NCI-H510A treated with DMSO at 0.1 percent for 48 hours (cell line): ENCODE results near the gene CUL4A.
A peak's percentile ranks its signal among the peaks of the same experiment; 100 is the strongest.
"Not testable (repeated sequence)": the region's sequence is repeated elsewhere in the genome, so short reads cannot be mapped to it uniquely, and the experiment has no call there.

Experiments
- DNase-seq: peaks from one replicate; lab custom pipeline; 2025; lab: John Stamatoyannopoulos, UW

CUL4A gene

GRCh38 chr13:113209336-113209758 is at the start of gene CUL4A:
CUL4A (plus strand) TSS chr13:113209613; CDS start chr13:113209628, 15 bp downstream.
- DNase-seq = peak; percentile 46

DNA sequence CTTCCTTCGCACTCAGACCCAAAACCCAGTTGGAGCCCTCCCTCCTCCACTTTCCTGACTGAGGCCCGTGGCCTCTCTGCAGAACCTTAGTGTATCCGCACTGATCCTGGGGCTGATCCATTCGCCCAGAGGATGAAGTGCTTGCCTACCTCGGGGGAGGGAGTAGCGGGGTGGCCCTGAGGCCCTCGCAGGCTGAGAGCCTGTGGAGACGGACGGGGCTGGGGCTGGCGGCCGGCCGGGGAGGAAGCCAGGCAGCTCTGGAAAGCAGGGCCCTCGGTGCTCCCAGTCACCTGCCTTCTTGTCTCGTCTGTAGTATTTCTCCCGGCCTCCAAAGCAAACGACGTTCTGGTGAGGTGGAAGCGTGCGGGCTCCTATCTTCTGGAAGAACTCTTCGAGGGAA is 49.7 kb upstream of the CUL4A start:
- DNase-seq = no peak

- DNase-seq = no peak
These were observed 48.4 kb upstream of the CUL4A start for GRCh38 chr13:113160983-113161382.

- no peak for DNase-seq
These were observed 48.0 kb upstream of the CUL4A start for GRCh38 chr13:113161433-113161832.

DNA sequence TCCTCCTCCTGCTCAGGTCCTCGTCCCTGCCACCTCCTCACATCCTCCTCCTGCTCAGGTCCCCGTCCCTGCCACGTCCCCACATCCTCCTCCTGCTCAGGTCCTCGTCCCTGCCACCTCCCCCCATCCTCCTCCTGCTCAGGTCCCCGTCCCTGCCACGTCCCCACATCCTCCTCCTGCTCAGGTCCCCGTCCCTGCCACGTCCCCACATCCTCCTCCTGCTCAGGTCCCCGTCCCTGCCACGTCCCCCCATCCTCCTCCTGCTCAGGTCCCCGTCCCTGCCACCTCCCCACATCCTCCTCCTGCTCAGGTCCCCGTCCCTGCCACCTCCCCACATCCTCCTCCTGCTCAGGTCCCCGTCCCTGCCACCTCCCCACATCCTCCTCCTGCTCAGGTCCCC is 47.4 kb upstream of the CUL4A start:
- DNase-seq = not testable (repeated sequence)

DNA sequence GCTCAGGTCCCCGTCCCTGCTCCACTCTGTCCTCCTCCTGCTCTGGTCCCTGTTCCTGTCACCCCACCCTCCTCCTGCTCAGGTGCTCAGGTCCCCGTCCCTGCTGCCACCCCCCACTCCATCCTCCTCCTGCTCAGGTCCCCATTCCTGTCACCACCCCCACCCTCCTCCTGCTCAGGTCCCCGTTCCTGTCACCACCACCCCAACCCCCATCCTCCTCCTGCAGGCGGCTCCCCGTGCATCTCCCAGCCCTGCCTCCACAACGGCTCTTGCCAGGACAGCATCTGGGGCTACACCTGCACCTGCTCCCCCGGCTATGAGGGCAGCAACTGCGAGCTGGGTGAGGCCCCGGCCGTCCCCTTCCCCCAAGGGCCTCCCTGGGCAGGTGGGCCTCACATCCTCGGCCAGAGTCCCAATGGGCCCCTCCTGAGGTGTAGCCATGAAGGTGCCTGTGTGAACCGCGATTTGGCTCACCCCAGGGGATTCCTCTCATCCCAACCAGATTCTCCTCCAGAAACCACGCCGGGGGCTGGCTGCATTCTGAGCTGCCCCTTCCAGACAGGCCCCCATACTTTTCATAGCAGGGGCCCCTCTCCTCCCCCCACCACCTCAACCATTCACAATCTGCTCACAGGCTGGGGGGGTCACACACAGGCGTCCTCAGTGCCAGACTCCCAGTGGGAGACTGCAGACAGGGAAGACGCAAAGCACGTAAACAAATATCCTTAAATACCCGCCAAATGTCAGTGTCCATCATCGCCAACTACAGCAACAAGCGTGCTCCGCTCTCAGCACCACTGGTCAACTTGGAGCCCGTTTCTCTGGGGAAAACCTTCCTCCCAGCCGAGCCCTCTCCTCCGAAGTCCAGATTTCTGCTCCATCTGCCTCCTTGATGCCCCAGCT is 46.4 kb upstream of the CUL4A start:
- no peak for DNase-seq

DNA sequence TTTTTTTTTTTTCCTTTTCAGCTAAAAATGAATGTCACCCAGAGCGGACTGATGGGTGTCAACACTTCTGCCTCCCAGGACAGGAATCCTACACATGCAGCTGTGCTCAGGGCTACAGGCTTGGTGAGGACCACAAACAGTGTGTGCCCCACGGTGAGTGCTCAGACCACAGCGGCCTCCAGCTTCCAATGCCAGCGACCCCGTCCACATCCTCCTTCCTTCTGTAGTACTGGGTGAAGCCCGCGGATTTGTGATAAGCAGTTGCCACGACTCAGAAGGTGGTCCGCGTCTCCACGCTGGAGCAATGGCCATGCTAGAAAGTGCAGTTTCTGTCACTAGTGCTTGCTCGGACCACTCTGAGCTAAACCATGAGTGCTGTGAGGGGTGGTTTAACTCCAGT is 44.9 kb upstream of the CUL4A start:
- no peak for DNase-seq

GRCh38 chr13:113166266-113166665 is 43.1 kb upstream of the CUL4A start:
- no peak for DNase-seq

DNA sequence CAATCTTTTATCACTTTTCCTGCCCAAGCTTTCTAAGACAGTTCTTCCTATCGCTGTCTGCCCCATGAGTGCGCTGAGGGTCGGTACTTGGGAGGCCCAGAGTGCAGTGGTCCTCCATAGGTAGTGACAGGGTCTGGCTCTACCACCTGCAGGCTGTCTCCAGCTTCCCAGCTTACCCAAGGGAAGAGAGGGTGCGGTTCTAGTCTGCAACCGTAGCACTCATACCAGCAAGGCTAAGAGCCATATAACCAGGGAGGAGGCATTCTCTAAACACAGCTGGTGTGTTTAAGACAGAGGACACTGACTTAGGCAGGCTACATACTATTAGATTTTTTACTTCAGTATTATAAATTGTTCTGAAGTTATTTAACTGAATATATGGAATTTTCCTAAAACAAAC is 42.7 kb upstream of the CUL4A start:
- no peak for DNase-seq

- no peak for DNase-seq
These were observed 42.3 kb upstream of the CUL4A start for GRCh38 chr13:113167155-113167554.

- DNase-seq = no peak
These were observed 41.8 kb upstream of the CUL4A start for GRCh38 chr13:113167575-113167974.

- DNase-seq = no peak
These were observed 41.2 kb upstream of the CUL4A start for GRCh38 chr13:113168211-113168610.

DNA sequence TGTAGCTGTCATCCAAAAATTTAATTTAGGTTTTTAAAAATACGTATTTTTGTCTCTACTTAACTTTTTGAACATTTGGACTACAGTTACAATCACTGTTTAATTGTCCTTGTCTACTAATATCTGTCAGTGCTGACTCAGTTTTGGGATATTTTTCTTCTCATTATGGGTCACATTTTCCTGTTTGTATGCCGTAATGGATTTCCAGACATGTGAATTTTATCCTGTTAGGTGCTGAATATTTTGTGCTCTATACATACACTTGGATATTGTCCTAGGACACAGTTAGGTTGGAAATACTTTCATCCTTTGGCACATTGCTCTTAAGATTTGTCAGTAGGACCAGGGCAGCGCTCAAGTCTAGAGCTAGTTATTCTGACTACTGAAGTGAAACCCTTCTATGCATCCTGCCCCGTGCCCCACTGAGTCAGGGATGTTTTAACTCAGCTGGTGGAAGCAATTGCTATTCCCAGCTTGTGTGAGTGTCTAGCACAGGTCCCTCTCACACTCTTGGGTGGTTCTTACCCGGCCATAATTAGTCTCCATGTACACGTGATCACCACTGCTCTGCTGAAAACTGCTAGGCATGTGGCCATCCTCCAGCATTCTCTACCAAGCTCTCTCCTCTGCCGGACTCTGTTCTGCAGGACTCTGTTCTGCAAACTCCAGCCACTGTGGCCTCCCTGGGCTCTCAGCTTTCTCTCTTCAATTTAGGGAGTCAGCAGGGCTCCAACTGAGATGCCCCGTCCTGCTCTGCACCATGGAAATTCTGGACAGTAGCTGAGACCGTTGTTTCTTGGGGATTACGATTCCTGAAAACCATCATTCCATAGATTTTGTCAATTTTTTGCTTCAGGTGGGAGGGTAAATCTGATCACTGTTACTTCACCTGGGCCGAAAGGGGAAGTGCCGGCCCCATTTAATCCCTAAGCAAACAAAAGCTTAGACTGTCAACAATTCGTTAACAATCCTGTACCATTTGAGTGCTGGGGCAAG is 39.8 kb upstream of the CUL4A start:
- DNase-seq = peak; percentile 77

GRCh38 chr13:113170511-113170910 is 38.9 kb upstream of the CUL4A start:
- DNase-seq = peak; percentile 10

GRCh38 chr13:113171250-113172125 is 37.9 kb upstream of the CUL4A start:
- DNase-seq = peak; percentile 18

DNA sequence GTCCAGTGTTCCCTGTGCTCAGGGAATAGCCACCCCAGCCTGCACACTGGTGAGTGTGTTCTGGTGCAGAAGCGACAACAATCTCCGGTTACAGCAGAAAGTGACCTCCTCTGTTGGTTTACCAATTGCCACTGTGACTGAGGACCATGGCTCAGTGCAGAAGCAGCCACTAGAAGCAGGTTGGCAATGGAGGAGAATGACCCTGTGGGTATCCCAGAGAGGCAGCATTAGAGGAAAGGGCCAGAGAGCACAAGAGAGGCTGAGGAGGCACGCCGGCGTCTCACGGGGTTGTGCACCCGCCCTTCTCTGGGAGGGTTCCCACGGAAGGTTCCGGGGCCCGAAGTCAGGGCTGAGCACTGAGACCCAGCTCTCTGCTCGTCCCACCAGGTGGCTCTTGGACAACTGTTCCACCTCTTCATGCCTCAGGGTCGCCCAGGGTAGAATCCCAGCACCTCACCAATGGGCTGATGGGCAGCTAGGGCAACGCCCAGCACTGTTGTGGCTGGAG is 36.9 kb upstream of the CUL4A start:
- DNase-seq = no peak

DNA sequence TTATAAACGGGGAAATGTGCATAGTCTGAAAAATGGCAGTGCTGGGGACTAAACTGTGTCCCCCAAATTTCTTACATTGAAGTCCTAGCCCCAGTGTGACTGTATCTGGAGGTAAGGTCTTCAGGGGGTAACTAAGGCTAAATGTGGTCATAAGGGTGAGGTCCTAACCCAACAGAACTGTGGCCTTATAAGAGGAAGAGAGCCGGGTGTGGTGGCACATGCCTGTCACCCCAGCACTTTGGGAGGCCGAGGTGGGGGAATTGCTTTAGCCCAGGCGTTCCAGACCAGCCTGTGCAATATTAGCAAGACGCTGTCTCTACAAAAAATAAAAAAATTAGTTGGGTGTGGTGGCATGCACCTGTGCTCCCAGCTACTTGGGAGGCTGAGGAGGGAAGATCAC is 33.1 kb upstream of the CUL4A start:
- no peak for DNase-seq

DNA sequence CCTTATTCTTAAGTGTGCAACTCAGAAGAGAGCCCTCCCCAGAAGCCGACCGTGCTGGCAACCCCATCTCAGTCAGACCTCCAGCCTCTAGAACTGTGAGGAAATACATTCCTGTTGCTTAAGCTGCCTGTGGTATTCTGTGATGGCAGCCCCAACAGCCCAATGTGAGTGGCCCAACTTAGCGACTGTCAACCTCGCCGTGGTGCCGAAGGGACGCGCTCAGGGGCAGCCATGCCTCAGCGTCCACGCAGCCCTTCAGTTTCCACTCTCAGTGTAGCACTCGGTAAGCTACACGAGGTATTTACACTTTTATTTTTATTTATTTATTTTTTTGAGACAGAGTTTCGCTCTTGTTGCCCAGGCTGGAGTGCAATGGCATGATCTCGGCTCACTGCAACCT is 32.6 kb upstream of the CUL4A start:
- DNase-seq = no peak

DNA sequence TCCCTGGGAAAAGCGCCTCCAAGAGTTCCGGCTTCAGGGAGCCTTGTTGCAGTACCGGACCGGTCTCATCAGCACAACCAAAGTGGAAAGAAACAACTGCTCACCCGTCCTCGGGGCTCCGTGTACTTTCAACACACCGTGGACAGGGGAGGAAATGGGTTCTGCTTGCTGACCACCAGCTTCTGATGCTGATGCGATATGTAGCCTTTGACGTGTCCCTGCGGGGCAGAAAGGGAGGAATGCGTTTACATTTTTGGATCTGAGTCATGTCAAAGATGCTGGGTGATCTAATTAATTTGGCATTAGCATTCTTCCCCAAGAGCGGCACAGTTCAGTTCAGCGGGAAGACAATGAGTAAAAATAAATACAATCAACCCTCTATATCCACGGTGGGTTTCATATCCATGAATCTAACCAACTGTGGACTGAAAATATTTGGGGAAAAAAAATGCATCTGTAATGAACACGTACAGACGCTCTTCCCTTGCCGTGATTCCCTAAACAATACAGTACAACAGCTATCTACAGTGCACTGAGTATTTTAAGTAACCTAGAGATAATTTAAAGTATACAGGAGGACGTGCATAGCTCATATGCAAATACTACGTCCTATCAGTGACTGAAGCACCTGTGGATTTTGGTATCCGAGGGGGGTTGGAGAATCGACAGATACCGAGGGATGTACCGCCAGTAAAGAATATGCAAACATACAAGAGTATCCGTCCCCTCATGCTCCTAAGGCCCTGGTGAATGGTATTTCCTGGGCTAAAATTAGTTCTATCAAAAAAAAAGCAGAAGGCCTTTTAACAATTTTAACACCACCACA is 31.1 kb upstream of the CUL4A start:
- no peak for DNase-seq

DNA sequence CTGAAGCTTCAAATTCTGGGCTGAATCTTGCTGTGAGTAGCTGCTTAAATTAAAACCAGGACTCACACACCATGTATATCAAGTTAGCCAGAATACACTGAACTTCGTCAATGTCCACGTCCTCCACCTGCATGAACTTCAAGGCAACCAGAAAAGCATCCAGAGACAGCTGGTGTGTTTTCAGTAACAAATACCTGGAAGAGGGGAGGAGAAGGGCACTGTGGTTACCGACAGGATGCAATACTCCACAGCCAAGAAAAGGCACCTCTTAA is 30.6 kb upstream of the CUL4A start:
- DNase-seq = no peak
